GM23338 (cell line): Measurements from ENCODE around the gene KDM4B. TPM values are rescaled to one million over a fixed set of nuclear protein-coding genes. Genes with fewer than 3 reads are reported as not detected.

ENCODE experiments used
- ATAC-seq: fragments of 200-7000 bp; cut with Tn5 transposase; 3 replicates; pipeline ENCODE4 v1.9.1; 2020
- DNase-seq: peaks from one replicate; pipeline ENCODE4 v3.0.0-alpha.2; 2015; ENCODE audit warnings: low spot score
- H2AFZ ChIP-seq: fragments of 200-600 bp; sonication (generic); 2 replicates; pipeline ENCODE4 v1.8.0; 2016; ENCODE audit warnings: antibody characterized with exemption, mild to moderate bottlenecking, moderate library complexity
- H3F3A ChIP-seq: fragments of 200-600 bp; sonication (generic); replicated peaks from 2 replicates; pipeline ENCODE4 v1.8.0; 2017; ENCODE audit warnings: antibody characterized with exemption, mixed run types, low read depth
- H3K27ac ChIP-seq: fragments of 200-600 bp; sonication (generic); 2 replicates; pipeline ENCODE4 v1.6.1; 2016; ENCODE audit warnings: low read depth
- H3K27me3 ChIP-seq: fragments of 200-600 bp; sonication (generic); 2 replicates; pipeline ENCODE4 v1.8.0; 2016; ENCODE audit warnings: mild to moderate bottlenecking, mixed run types, moderate library complexity; ENCODE audit not compliant: insufficient read depth
- H3K36me3 ChIP-seq: fragments of 200-600 bp; sonication (generic); 2 replicates; pipeline ENCODE4 v1.8.0; 2016; ENCODE audit warnings: mild to moderate bottlenecking; ENCODE audit not compliant: insufficient read depth
- H3K4me1 ChIP-seq: fragments of 200-600 bp; sonication (generic); 2 replicates; pipeline ENCODE4 v1.8.0; 2016; ENCODE audit warnings: mild to moderate bottlenecking, moderate library complexity; ENCODE audit not compliant: insufficient read depth
- H3K4me2 ChIP-seq: fragments of 200-600 bp; sonication (generic); 2 replicates; pipeline ENCODE4 v1.7.1; 2017; ENCODE audit warnings: mixed run types
- H3K4me3 ChIP-seq: fragments of 200-600 bp; sonication (generic); 2 replicates; pipeline ENCODE4 v1.6.1; 2016; ENCODE audit warnings: mixed run types
- H3K79me2 ChIP-seq: fragments of 200-600 bp; sonication (generic); replicated peaks from 2 replicates; pipeline ENCODE4 v1.8.0; 2017; ENCODE audit warnings: mild to moderate bottlenecking; ENCODE audit not compliant: insufficient read depth
- H3K9me2 ChIP-seq: fragments of 200-600 bp; sonication (generic); 2 replicates; pipeline ENCODE4 v1.8.0; 2017; ENCODE audit not compliant: insufficient read depth
- H4K20me1 ChIP-seq: fragments of 200-600 bp; sonication (generic); replicated peaks from 2 replicates; pipeline ENCODE4 v1.8.0; 2017; ENCODE audit warnings: mild to moderate bottlenecking; ENCODE audit not compliant: insufficient read depth
- H3K27ac Mint-ChIP-seq: 2 replicates; pipeline ENCODE4 v1.8.0; 2020; ENCODE audit warnings: inconsistent platforms, mild to moderate bottlenecking, moderate library complexity, mixed read lengths
- H3K27me3 Mint-ChIP-seq: 3 replicates; pipeline ENCODE4 v1.8.0; 2022; ENCODE audit warnings: low read depth, mild to moderate bottlenecking, moderate library complexity, mixed read lengths, inconsistent platforms; ENCODE audit not compliant: insufficient read depth, poor library complexity
- H3K36me3 Mint-ChIP-seq: 3 replicates; pipeline ENCODE4 v1.8.0; 2021; ENCODE audit warnings: low read depth, mild to moderate bottlenecking, inconsistent platforms, moderate library complexity, mixed read lengths
- H3K4me1 Mint-ChIP-seq: 3 replicates; pipeline ENCODE4 v1.8.0; 2020; ENCODE audit warnings: mild to moderate bottlenecking, inconsistent platforms, mixed read lengths
- H3K4me3 Mint-ChIP-seq: 3 replicates; pipeline ENCODE4 v1.8.0; 2021; ENCODE audit warnings: moderate library complexity, mild to moderate bottlenecking, inconsistent platforms, mixed read lengths
- H3K9me3 Mint-ChIP-seq: 3 replicates; pipeline ENCODE4 v1.8.0; 2020; ENCODE audit warnings: moderate library complexity, mild to moderate bottlenecking, inconsistent platforms, mixed read lengths
- CREB1 ChIP-seq: fragments of 250-450 bp; sonication (Bioruptor Pico); IDR thresholded peaks from 2 replicates; pipeline ENCODE4 v1.5.0; 2020; ENCODE audit warnings: low read depth, mild to moderate bottlenecking, moderate library complexity
- ETS1 ChIP-seq: IDR thresholded peaks from 2 replicates; pipeline ENCODE4 v1.6.1; 2016; ENCODE audit warnings: antibody characterized with exemption
- REST ChIP-seq: IDR thresholded peaks from one replicate; pipeline ENCODE4 v1.6.1; 2018; ENCODE audit warnings: antibody characterized with exemption; ENCODE audit not compliant: unreplicated experiment
- STAT1 ChIP-seq: IDR thresholded peaks from one replicate; pipeline ENCODE4 v1.6.1; 2016; ENCODE audit warnings: antibody characterized with exemption; ENCODE audit not compliant: unreplicated experiment
- ZNF114 ChIP-seq: fragments of 250-450 bp; sonication (Bioruptor Pico); IDR thresholded peaks from 2 replicates; pipeline ENCODE4 v1.5.0; 2020; ENCODE audit warnings: mild to moderate bottlenecking, moderate library complexity
- ZNF462 ChIP-seq: fragments of 250-450 bp; sonication (Bioruptor Pico); IDR thresholded peaks from 2 replicates; pipeline ENCODE4 v1.5.0; 2020; ENCODE audit warnings: mild to moderate bottlenecking, moderate library complexity
- polyA plus RNA-seq: library from polyadenylated mRNA; unstranded; fragments of >200 nt; fragmentation: Nextera tagmentation; extraction: Ambion mirVana; gene quantifications from 2 replicates; pipeline ENCODE4 v1.2.1, GENCODE V29; 2016
- total RNA-seq: library from RNA; depleted of rRNA; stranded (reverse); fragments of >200 nt; shearing (Covaris generic); gene quantifications from 2 replicates; pipeline ENCODE4 v1.2.3, GENCODE V29; 2014

Gene KDM4B
- total and polyA plus RNA-seq, 2 experiments from 2014 or later, result 9.1 to 27.6 TPM

GRCh38 chr19:4965061-4965460 lies 3.9 kb upstream of the KDM4B start (continued):
- TF ChIP-seq ZNF462 (CRISPR knock-in tag) (no peak), CREB1 (CRISPR knock-in tag) (no peak), REST (no peak)

GRCh38 chr19:4966591-4966990 lies 2.3 kb upstream of the KDM4B start:
- no peak overlapping the region for H3K4me2 ChIP-seq
- H3K9me2 ChIP-seq, result no peaks in the 10 kb centered on the region
- peaks cover 32% of the 10 kb centered on the region for H3K36me3 Mint-ChIP-seq
- ATAC-seq (no peak), DNase-seq (no peak)
- H3F3A ChIP-seq, result 0 out of 2 replicates have a peak, but pooled peaks cover 3% of the 10 kb centered on the region
- H3K36me3 ChIP-seq, result no peaks in the 10 kb centered on the region; the same call in 1 of the 2 replicates
- no peak overlapping the region for H3K27ac ChIP-seq
- no peak overlapping the region for H3K27ac Mint-ChIP-seq
- H2AFZ ChIP-seq, result no peak overlapping the region
- H3K4me3 Mint-ChIP-seq, result no peak overlapping the region
- peaks cover 25% of the 10 kb centered on the region for H3K27me3 Mint-ChIP-seq
- H4K20me1 ChIP-seq, result peaks cover 17% of the 10 kb centered on the region
- H3K4me3 ChIP-seq, result no peak overlapping the region
- no peaks in the 10 kb centered on the region for H3K27me3 ChIP-seq
- H3K4me1 ChIP-seq, result peaks cover 18% of the 10 kb centered on the region
- no peaks in the 10 kb centered on the region; the same call in 2 of the 3 replicates for H3K9me3 Mint-ChIP-seq
- peaks cover 18% of the 10 kb centered on the region for H3K79me2 ChIP-seq
- H3K4me1 Mint-ChIP-seq, result peaks cover 19% of the 10 kb centered on the region
- TF ChIP-seq STAT1 (no peak), ETS1 (no peak), CREB1 (CRISPR knock-in tag) (no peak), ZNF114 (CRISPR knock-in tag) (no peak)
